ENCODE data around the gene TMTC1.

- TF ChIP-seq CTCF (conservative IDR thresholded peaks at IDR 0.05; ENCODE audit: low read depth in 2 of 2) (no peak), EZH2 (IDR thresholded peaks at IDR 0.05; ENCODE audit: low read depth, unreplicated experiment) (no peak), POLR2AphosphoS5 (IDR thresholded peaks at IDR 0.05; ENCODE audit: low read depth) (no peak), STAT1 (IDR thresholded peaks at IDR 0.05; ENCODE audit: unreplicated experiment) (no peak), CREB1 (CRISPR knock-in tag; IDR thresholded peaks at IDR 0.05; ENCODE audit: low read depth) (no peak), EZH2phosphoT487 (IDR thresholded peaks at IDR 0.05; ENCODE audit: unreplicated experiment) (no peak), JUNB (IDR thresholded peaks at IDR 0.05; ENCODE audit: unreplicated experiment) (no peak), ZNF114 (CRISPR knock-in tag; IDR thresholded peaks at IDR 0.05) (no peak)
- TF ChIP-seq, protein P1, sequence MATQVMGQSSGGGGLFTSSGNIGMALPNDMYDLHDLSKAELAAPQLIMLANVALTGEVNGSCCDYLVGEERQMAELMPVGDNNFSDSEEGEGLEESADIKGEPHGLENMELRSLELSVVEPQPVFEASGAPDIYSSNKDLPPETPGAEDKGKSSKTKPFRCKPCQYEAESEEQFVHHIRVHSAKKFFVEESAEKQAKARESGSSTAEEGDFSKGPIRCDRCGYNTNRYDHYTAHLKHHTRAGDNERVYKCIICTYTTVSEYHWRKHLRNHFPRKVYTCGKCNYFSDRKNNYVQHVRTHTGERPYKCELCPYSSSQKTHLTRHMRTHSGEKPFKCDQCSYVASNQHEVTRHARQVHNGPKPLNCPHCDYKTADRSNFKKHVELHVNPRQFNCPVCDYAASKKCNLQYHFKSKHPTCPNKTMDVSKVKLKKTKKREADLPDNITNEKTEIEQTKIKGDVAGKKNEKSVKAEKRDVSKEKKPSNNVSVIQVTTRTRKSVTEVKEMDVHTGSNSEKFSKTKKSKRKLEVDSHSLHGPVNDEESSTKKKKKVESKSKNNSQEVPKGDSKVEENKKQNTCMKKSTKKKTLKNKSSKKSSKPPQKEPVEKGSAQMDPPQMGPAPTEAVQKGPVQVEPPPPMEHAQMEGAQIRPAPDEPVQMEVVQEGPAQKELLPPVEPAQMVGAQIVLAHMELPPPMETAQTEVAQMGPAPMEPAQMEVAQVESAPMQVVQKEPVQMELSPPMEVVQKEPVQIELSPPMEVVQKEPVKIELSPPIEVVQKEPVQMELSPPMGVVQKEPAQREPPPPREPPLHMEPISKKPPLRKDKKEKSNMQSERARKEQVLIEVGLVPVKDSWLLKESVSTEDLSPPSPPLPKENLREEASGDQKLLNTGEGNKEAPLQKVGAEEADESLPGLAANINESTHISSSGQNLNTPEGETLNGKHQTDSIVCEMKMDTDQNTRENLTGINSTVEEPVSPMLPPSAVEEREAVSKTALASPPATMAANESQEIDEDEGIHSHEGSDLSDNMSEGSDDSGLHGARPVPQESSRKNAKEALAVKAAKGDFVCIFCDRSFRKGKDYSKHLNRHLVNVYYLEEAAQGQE (IDR thresholded peaks at IDR 0.05; ENCODE audit: unreplicated experiment), result no peak
- TF ChIP-seq, protein P2, sequence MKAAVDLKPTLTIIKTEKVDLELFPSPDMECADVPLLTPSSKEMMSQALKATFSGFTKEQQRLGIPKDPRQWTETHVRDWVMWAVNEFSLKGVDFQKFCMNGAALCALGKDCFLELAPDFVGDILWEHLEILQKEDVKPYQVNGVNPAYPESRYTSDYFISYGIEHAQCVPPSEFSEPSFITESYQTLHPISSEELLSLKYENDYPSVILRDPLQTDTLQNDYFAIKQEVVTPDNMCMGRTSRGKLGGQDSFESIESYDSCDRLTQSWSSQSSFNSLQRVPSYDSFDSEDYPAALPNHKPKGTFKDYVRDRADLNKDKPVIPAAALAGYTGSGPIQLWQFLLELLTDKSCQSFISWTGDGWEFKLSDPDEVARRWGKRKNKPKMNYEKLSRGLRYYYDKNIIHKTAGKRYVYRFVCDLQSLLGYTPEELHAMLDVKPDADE (IDR thresholded peaks at IDR 0.05), result no peak
Measured at GRCh38 chr12:29563636-29564035, 220.1 kb downstream of the TMTC1 start.
